Activated CD8-positive, alpha-beta memory T cell treated with anti-CD3 and anti-CD28 coated beads, Interleukin-2, amount 50 U/mL, for 48 hours (primary cell): ENCODE data around the gene AFMID.
A peak's percentile ranks its signal among the peaks of the same experiment; 100 is the strongest.
"Not testable (repeated sequence)": the region's sequence is repeated elsewhere in the genome, so short reads cannot be mapped to it uniquely, and the experiment has no call there.

Experiments
- DNase-seq: peaks from one replicate; pipeline ENCODE4 v3.0.0-alpha.2; 2020

The AFMID gene

DNA sequence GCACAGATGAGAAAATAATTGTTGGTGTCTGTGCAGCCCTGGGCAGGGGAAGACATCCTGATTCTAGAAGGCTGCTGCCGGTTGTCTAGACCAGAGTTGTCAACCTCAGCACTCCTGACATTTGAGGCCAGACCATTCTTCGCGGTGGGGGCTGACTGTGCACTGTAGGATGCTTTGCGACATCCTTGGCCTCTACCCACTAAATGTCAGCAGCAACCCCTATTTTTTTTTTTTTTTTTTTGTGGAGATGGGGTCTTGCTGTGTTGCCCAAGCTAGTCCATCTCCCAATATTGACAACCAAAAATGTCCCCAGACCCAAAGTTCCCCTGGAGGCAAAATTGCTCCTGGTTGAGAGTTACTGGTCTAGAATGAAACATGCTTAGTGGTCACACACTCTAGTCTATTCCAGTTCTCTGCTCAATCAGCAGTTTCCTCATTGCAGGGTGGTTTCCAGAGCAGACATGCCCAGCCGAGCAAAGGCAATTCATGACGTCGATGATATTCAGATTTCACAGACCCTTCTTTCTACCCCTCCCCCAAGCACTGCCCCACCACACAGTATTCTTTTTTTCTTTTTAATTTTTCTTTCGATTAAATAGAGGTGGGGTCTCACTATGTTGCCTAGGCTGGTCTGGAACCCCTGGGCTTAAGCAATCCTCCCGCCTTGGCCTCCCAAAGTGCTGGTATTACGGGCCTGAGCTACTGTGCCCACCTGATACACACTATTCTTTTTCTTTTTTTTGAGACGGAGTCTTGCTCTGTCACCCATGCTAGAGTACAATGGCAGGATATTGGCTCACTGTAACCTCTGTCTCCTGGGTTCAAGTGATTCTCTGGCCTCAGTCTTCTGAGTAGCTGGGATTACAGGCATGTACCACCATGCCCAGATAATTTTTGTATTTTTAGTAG lies 32.0 kb upstream of the AFMID start:
- no peak for DNase-seq

DNA sequence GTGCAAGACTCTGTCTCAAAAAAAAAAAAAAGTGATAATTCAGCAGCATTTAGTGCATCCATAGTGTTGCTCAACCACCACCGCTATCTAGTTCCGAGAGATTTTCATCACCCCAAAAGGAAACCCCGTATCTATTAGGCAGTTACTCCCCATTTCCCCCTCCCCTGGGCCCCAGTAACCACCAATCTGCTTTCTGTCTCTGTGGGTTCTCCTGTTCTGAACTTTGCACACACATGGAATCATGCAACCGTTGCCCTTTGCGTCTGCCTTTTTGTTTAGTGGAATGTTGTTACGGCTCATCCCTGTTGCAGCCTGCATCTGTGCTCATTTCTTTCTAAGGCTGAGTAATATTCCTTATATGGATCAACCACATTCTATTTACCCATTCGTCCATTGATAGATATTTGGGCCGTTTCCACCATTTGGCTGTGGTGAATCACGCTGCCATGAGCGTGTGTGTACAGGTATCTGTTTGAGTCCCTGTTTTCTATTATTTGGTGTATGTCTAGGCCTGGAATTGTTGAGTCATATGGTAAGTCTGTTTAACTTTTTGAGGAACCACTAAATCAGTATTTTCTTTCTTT lies 27.5 kb upstream of the AFMID start:
- no peak for DNase-seq

DNA sequence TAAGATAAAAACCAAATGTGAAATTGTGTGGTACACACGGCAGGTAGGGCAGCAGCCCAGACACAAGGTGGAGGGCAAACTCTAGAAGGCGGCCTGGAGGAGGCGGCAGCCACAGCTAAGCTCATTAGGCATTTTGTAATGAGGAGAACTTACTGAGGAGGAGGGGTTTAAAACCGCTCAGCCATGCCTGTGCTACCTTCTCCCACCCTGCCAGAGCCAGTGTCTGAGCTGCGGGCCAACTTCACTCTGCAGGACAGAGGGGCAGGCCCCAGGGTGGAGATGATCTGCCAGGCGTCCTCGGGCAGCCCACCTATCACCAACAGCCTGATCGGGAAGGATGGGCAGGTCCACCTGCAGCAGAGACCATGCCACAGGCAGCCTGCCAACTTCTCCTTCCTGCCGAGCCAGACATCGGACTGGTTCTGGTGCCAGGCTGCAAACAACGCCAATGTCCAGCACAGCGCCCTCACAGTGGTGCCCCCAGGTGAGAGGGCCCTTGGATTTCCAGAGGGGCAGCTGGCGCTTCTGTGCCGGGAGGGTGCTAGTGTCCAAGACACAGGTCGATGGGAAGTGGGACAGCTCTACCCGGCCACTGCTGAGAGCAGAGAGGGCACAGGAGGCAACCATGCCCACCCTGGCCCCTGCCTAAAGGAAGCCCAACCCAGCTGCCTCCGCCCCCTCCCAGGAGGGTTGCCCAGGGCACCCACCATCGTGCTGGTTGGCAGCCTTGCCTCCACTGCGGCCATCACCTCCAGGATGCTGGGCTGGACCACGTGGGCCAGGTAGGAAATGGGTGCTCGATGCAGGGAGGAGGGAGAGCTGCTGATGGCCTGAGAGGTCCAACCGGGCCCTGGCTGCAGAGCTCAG lies 23.0 kb upstream of the AFMID start:
- no peak for DNase-seq

DNA sequence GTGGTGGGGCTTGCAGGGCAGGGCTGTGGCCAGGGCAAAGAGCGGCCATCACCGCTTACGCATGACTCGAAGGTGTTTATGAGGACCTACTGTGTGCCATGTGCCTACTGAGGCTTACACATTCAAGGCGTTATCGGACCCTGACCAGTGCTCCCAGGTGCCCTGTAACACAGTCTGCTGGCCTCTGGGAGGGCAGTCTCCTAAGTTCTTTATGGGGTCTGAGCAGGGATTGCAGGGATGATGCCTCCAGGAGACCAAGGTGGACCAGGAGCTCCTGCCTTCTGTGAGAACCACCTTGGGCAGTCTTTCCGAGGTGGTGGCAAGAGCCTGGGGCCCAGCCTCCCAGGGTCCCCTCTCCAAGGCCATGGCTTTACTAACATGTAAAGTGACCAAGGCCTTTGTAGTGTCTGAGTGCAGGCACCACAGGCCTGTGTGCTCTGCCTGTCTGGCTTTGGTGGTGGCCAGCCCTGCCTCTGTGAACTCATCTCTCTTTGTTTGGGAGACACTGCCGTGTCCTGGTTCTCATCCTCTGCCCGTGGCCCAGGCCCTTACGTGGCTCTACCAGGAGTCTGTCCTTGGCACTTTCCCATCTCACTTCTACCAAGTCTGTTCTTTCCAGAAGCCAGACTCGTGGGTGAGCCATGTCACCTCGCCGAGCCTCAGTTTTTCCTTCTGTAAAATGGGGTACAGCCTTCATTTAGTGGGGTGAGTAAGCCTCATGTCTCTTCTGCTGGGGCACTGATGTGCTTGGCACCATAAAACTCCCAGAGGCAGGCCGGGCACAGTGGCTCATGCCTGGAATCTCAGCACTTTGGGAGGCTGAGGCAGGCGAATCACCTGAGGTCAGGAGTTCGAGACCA lies 22.2 kb upstream of the AFMID start:
- DNase-seq, result no peak

DNA sequence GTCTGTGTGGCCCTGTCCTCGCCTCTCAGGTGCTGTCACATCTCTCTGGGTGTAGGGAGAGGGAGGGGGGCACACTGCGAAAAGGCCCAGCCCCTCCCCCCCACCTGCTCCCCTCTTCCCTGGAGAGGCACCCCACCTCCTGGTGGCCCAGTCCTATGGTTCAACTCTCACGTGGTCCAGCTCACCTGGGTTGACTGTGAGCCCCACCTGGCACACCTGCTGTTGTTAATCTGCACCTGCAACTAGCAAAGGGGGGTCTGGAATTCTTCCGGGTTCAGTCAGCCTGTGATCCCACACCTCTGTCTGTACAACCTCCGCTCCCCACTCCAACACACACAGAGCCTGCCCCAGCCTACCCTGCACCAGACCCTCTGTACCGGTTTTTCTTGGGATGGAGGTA lies 20.7 kb upstream of the AFMID start:
- no peak for DNase-seq

DNA sequence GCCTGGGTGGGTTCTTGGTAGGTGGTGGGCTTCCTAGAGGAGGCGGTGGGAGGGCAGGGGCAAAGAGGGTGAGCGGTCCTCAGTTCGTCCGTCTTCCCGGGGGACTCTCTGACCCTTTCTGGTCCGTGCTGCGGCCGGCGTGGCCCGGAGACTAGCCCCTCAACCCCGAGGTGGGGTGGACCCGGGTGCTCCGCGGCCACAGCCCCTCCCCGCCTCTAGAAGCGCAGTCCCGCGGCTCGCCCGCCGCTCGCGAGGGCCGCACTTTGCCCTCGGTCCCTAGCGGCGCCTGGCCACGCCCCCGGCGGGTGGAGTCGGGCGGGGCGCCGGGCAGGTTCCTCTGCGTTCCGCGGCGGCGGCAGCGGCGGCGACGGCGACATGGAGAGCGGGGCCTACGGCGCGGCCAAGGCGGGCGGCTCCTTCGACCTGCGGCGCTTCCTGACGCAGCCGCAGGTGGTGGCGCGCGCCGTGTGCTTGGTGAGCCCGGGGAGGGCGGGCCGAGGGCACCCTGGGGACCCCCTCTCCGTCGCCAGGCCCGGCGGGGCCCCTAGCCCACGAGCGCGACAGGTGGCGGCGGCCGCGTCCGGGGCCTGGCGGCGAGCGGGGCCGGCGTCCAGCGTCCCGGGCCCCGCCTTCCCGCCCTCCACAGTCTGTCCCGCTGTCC lies 18.8 kb upstream of the AFMID start, which contains the start of gene SYNGR2:
Gene SYNGR2 (plus strand): TSS at position 340 of the 661 bp plus-strand sequence. CDS start 36 bp downstream, at position 376.
- DNase-seq, result peak; percentile 96

DNA sequence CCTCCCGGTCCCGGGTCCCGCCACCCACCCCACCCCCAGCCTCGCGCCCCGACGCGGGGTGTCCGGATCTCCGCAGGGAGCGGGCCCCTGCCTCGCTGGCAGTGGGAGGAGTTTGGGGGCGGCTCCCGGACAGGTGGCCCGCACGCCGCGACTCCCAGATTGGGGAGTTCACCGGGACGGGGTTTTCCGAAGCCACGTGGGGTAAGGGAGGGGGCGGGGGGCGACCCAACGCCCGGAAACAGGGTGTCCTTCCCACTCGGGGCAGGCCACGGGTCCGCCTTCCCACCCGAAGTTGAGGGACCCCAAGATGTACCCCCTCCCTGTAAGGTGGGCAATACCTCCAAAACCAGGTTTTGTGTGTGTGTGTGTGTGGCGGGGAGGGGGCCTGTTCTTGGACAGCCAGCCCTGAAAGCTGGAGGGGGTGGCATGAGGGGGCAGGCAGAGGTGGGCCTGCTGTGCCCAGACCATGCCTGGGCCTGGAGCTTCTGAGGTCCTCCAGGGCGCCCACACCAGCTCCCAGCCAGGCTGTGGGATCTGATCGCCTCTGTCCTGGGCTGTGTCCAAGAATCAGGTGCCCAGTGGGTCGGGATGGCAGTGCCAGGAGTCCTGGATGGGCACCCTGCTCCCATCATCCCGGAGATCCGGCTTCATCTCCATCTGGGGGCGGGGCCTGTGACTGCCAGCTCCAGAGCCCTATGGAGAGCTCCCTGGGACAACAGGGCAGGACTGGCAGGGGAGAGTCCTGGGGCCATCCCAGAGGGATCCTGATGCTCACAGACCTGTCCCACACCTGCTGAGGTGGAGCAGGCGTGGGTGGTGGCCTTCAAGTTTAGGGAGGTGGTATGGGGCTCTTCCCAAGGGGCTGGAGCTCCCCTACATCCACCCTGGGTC lies 18.0 kb upstream of the AFMID start:
- DNase-seq, result peak; percentile 80

DNA sequence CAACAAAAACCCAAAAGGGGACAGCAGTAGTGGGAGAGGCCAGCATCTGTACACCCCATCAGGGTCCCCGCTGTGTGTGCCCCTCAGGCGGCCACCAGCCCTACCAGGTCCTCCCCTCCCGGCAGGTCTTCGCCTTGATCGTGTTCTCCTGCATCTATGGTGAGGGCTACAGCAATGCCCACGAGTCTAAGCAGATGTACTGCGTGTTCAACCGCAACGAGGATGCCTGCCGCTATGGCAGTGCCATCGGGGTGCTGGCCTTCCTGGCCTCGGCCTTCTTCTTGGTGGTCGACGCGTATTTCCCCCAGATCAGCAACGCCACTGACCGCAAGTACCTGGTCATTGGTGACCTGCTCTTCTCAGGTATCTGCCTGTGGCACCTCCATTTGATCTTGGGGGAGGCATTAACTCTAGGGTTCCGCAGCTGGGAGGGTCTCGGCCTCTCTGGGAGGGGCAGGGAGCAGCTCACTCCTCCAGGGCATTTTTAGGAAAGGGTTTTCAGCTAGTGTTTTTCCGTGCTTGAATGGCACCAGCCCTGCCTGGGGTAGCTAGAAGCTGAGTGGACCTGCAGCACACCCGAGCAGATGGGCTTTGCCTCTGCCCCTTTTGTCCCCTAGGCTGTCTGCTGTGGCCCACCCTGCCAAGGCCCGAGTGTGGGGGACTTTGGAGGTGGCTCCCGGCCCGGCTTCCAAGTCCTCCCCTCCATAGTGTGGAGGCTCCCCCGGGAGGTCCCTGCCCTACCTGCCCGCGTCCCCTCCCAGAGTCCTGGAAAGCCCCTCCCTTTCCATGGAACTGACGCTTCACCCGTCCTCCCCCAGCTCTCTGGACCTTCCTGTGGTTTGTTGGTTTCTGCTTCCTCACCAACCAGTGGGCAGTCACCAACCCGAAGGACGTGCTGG lies 16.2 kb upstream of the AFMID start:
- DNase-seq, result peak; percentile 63

DNA sequence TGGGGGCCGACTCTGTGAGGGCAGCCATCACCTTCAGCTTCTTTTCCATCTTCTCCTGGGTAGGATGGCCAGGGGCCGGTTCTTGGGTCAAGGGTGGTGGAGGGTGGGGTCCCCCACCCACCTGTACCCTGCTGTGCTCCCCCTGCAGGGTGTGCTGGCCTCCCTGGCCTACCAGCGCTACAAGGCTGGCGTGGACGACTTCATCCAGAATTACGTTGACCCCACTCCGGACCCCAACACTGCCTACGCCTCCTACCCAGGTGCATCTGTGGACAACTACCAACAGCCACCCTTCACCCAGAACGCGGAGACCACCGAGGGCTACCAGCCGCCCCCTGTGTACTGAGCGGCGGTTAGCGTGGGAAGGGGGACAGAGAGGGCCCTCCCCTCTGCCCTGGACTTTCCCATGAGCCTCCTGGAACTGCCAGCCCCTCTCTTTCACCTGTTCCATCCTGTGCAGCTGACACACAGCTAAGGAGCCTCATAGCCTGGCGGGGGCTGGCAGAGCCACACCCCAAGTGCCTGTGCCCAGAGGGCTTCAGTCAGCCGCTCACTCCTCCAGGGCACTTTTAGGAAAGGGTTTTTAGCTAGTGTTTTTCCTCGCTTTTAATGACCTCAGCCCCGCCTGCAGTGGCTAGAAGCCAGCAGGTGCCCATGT lies 15.4 kb upstream of the AFMID start:
- not testable (repeated sequence) for DNase-seq

DNA sequence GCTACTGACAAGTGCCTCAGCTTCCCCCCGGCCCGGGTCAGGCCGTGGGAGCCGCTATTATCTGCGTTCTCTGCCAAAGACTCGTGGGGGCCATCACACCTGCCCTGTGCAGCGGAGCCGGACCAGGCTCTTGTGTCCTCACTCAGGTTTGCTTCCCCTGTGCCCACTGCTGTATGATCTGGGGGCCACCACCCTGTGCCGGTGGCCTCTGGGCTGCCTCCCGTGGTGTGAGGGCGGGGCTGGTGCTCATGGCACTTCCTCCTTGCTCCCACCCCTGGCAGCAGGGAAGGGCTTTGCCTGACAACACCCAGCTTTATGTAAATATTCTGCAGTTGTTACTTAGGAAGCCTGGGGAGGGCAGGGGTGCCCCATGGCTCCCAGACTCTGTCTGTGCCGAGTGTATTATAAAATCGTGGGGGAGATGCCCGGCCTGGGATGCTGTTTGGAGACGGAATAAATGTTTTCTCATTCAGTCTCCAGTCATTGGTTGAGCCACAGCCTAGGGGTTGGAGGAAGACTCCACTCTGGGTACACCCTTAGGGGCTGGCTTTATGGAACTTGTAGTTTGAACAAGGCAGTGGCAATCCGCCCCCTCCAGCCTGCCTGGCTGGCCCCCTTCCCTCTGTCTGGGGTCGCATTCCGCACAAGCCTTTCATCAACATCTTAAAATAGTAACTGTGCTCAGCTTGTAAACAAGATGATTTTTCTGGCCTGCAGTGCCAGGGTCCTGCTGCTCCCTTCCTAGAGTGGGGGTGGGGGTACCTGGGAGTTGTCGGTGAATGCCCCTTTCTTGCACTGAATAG lies 14.7 kb upstream of the AFMID start:
- DNase-seq, result no peak

DNA sequence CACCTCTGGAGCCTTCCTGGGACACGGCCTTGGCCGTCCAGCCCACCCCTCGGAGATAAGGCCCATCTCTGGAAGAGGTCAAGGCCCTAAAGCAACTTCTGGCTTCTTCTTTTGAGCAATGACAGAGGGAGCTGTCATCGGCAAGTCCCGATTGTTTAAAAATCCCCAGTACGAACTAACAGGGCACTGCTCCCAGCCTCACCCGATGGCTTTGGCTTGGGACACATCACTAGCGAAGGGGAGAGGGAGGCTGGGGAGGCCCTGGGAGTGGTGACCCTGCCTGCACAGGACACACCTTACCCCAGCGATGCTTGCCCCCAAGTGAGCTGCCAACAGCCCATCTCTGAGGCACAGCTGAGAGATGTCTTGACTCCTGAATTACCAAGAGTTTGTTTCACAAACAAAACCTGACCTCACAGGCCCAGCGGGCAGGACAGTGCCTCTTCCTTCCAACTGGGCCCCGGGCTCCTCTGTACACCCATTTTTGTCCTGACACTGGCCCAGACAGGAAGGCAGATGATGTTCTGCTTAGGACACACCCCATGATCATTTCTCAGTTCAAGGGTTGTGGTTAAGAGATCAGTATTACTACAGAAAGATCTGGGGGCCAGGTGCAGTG lies 14.0 kb upstream of the AFMID start:
- no peak for DNase-seq

DNA sequence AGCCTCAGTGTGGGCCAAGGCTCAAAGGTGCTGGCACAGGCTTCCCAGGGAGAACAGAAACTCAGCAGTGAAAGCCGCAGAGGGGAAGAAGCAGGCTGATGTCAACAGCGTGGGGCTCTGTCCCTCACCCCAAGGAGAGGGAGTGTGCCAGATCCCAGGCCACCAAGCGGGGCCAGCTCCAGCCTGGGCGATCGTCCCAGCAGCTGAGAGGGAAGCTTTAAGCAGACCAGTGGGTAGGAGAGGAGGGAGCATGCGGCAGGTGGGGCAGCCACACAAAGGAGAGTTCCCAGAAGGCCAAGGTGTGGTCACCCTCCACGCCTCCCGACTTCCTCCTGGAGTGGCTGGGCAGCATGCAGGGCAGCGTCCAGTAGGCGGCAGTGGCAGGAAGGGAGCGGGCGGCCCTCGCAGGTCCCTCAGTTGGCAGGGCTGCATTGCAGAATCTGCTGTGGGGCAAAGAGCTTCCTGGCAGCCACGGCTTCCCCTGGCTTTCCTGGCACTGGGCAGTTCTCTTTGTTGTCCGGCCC lies 12.8 kb upstream of the AFMID start:
- no peak for DNase-seq

DNA sequence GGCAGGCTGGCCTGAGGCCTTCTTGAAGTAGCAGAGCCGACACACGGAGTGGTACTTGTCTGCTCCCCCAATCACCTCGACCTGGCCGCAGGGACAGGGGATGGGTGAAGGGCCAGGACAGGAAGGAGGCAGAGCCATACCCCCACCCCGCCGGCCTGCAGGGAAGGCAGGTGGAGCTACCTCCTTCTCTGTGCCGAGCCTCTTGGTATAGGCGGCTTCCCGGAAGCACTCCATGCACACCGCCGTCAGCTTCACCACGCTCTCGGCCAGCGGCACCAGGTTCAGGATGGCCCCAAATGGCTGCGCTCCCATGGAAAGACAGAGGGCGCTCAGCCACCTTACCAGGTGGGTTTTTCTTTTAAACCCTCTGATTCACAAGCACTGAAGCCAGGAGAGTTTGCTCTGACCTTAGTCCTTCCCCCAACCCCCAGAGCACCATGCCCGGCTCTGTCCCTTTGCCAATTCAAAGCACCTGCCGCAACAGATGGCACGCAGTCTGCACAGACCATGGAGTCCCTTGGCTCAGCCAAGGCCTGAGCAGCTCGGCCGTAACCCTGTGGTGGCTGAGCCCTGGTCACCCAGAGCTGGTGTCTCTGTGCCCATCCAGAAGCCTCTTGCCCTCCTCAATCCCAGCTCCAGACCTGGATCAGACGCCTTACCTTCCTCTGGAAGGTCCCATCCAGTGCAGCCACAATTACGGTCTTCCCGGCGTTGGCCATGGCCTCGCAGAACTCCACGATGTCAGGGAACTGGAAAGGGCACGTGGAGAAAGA lies 12.1 kb upstream of the AFMID start:
- DNase-seq, result no peak

DNA sequence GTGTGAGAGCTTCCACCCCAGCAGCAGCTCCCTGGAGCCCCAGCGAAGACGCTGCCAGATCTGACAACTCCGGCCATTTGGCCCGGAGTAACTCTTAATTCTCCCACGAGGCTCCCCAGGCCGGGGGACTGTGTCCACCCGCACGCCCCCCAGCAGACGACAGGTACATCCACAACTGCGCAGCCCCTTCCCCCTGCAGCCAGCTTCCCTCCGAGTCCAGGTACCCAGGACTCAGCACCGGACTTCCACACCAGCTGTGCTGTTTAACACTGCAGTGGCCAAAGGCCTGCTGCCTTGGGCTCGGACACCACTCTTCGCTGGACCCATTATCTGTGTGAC lies 11.6 kb upstream of the AFMID start:
- DNase-seq, result no peak

DNA sequence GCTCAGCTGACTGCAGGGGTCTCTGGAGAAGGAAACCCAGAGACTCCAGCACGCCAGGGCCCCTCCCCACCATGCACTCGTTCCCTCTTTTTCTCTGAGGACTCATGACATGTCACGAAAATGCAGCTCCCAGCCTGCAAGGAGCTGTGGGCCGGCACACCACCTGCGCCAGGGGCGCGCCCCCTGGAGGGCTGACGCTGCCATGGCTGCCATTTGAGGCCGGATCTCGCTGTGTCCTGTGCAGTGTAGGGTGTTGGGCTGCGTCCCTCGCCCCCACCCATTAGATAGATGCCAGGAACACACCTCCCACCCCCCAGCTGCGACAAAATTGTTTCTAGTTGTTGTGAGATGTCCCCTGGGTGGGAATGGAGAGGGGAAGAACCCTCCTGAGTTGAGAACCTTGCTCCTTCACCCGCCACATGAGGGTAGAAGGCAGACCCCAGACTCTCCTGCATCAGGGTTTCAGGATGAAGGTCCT lies 10.6 kb upstream of the AFMID start:
- peak; percentile 90 for DNase-seq

DNA sequence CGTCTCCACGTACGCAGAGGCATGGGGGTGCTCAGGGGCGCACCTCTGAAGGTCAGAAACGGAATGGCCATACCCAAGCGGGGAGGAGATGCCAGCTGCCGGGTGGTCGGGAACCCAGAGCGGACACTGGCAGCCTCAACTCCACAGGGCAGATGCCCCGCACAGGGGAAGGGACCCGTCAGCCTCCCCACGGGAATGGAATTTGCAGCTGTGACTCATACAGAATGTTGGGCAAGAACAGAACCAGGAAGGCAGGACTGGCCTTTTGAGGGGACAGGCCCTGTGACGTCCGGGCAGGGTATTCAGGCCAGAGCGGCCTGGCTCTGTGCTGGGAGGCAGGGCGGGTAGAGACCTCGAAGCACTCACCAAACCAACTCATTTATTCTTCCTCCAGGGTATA lies 7.8 kb upstream of the AFMID start:
- DNase-seq, result no peak

DNA sequence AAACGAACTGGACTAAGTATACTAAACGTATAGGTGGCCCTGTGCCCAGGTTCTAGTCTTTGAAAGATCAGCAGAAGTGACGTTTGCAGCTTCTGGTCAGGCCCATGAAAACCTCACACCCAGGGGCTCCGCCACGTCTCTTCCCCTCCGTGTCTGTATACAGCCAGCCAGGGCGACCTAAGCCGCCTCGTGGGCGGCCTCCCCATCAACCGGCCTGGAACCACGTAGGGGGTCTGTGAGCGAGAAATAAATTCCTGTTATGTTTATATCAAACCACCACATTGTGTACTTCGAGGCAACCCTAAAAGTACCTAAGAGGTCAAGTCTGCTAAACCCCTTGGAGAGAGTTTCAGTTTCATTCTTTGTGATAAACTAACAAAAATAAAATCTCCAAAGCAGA lies 7.1 kb upstream of the AFMID start:
- DNase-seq, result no peak
